ENCODE data around the gene GPX4. TPM values are rescaled to one million over a fixed set of nuclear protein-coding genes. Genes with fewer than 3 reads are reported as not detected.

GPX4 gene
- total and polyA plus RNA-seq, 2 of the 13 experiments (the other 11 are each of a cell fraction or from before 2014, with no cell fraction given): 535 to 613 TPM

DNA sequence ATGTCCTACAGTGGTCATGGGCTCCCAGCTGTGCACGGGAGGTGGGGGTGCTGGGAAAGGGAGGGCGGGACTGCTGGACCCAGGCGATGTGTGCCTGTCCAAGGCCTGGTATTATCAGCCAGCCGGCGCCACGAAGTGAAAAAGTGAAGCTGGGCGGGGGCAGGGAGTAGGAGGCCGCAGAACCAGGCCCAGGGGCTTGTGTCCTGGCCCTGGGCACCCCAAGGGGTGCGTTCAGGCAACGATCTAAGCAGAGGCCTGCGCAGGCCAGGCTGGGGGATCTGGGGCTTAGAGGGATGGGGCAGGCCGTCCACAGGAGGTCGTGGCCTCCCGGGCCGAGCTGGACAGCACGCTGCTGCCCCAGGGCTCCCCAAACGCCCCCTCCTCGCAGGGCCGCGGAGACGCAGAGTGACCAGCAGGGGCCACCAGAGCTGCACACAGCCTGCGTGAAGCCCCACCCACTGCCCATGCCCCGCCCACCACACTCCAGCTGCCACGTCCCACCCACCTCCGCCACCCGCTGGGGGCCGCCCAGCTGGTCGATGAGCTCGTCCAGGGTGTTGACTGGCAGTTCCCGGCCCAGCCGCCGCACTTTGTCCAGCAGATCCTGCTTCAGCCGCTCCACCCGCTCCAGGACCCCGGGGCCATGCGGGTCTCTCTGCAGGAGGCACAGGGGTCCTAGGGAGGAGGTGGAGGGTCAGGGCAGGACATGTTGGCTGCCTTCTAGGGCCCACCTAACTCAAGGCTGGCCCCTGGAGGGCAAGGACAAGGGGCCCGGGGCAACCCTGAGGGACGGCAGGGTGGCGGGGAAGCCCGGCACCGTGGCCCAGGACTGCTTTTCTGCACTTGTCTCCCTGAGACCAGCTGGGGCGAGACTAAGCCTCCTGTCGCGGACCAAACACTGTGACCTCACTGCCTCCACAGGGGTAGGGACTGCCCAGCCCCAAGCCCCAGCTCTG lies 9.5 kb downstream of the GPX4 start (continued):
- TF ChIP-seq RCOR2 (CRISPR knock-in tag; IDR thresholded peaks at IDR 0.05) (0 out of 2 replicates have a peak, but pooled peaks have one; percentile 21), SAP130 (CRISPR knock-in tag; IDR thresholded peaks at IDR 0.05; ENCODE audit: low read depth) (peak; percentile 96), ZNF101 (CRISPR knock-in tag; IDR thresholded peaks at IDR 0.05; ENCODE audit: borderline replicate concordance, low read depth) (no peak), RXRB (CRISPR knock-in tag; IDR thresholded peaks at IDR 0.05; ENCODE audit: borderline replicate concordance) (no peak; the same call in 1 of the 2 replicates), RAD21 (CRISPR knock-in tag; IDR thresholded peaks at IDR 0.05) (peak; percentile 95), THRA (CRISPR knock-in tag; IDR thresholded peaks at IDR 0.05; ENCODE audit: borderline replicate concordance) (peak; percentile 51; the same call in 1 of the 2 replicates), HMG20A (CRISPR knock-in tag; IDR thresholded peaks at IDR 0.05; ENCODE audit: borderline replicate concordance) (no peak), NFE2L1 (CRISPR knock-in tag; IDR thresholded peaks at IDR 0.05; ENCODE audit: borderline replicate concordance) (no peak), RNF2 (conservative IDR thresholded peaks at IDR 0.05; ENCODE audit: low read depth) (no peak), HNF4A (CRISPR knock-in tag; IDR thresholded peaks at IDR 0.05) (peak; percentile 80), ZSCAN21 (CRISPR knock-in tag; IDR thresholded peaks at IDR 0.05; ENCODE audit: borderline replicate concordance) (0 out of 2 replicates have a peak, but pooled peaks have one; percentile 0), ZNF713 (CRISPR knock-in tag; IDR thresholded peaks at IDR 0.05) (peak; percentile 94; the same call in 1 of the 2 replicates), RFXAP (CRISPR knock-in tag; IDR thresholded peaks at IDR 0.05; ENCODE audit: borderline replicate concordance) (peak; percentile 59; the same call in 1 of the 2 replicates), REL (CRISPR knock-in tag; conservative IDR thresholded peaks at IDR 0.05) (0 out of 2 replicates have a peak, but pooled peaks have one; percentile 36), NCOA5 (CRISPR knock-in tag; IDR thresholded peaks at IDR 0.05) (no peak), ZFP41 (CRISPR knock-in tag; IDR thresholded peaks at IDR 0.05; ENCODE audit: borderline replicate concordance) (no peak), ZNF737 (CRISPR knock-in tag; IDR thresholded peaks at IDR 0.05; ENCODE audit: borderline replicate concordance) (no peak), ZNF234 (CRISPR knock-in tag; conservative IDR thresholded peaks at IDR 0.05) (0 out of 2 replicates have a peak, but pooled peaks have one; percentile 60), ZNF460 (CRISPR knock-in tag; IDR thresholded peaks at IDR 0.05; ENCODE audit: borderline replicate concordance) (no peak; the same call in 1 of the 2 replicates), ATF4 (CRISPR knock-in tag; IDR thresholded peaks at IDR 0.05) (no peak), NFKBIZ (CRISPR knock-in tag; IDR thresholded peaks at IDR 0.05) (peak; percentile 55; the same call in 1 of the 2 replicates)
- TF ChIP-seq, protein P1, sequence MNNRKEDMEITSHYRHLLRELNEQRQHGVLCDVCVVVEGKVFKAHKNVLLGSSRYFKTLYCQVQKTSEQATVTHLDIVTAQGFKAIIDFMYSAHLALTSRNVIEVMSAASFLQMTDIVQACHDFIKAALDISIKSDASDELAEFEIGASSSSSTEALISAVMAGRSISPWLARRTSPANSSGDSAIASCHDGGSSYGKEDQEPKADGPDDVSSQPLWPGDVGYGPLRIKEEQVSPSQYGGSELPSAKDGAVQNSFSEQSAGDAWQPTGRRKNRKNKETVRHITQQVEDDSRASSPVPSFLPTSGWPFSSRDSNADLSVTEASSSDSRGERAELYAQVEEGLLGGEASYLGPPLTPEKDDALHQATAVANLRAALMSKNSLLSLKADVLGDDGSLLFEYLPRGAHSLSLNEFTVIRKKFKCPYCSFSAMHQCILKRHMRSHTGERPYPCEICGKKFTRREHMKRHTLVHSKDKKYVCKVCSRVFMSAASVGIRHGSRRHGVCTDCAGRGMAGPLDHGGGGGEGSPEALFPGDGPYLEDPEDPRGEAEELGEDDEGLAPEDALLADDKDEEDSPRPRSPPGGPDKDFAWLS (CRISPR knock-in tag; IDR thresholded peaks at IDR 0.05; ENCODE audit: borderline replicate concordance): no peak
- TF ChIP-seq, protein P2, sequence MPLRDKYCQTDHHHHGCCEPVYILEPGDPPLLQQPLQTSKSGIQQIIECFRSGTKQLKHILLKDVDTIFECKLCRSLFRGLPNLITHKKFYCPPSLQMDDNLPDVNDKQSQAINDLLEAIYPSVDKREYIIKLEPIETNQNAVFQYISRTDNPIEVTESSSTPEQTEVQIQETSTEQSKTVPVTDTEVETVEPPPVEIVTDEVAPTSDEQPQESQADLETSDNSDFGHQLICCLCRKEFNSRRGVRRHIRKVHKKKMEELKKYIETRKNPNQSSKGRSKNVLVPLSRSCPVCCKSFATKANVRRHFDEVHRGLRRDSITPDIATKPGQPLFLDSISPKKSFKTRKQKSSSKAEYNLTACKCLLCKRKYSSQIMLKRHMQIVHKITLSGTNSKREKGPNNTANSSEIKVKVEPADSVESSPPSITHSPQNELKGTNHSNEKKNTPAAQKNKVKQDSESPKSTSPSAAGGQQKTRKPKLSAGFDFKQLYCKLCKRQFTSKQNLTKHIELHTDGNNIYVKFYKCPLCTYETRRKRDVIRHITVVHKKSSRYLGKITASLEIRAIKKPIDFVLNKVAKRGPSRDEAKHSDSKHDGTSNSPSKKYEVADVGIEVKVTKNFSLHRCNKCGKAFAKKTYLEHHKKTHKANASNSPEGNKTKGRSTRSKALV (CRISPR knock-in tag; IDR thresholded peaks at IDR 0.05): no peak
